GM11168 (cell line): ENCODE measurements around the gene PLEKHA8.
"Not testable (repeated sequence)": the region's sequence is repeated elsewhere in the genome, so short reads cannot be mapped to it uniquely, and the experiment has no call there.

ENCODE experiments used
- in situ Hi-C: fragments of 300-500 bp; cut with MboI; formaldehyde crosslinking; loops from one replicate; pipeline ENCODE4 v1.12.0; 2022; ENCODE audit warnings: low sequenced_read_pairs; ENCODE audit not compliant: unreplicated experiment

PLEKHA8 gene

GRCh38 chr7:30091491-30091912, 63.3 kb downstream of the PLEKHA8 start:
- in situ Hi-C loops: no loop called here

- in situ Hi-C loops: no loop called here
Measured at GRCh38 chr7:30091987-30092386, 63.8 kb downstream of the PLEKHA8 start.

- in situ Hi-C loops: no loop called here
Measured at GRCh38 chr7:30093420-30093952, 65.3 kb downstream of the PLEKHA8 start.

GRCh38 chr7:30098599-30098998, 70.4 kb downstream of the PLEKHA8 start:
- in situ Hi-C loops: not testable (repeated sequence)

- in situ Hi-C loops: no loop called here
Measured at GRCh38 chr7:30102281-30102680, 74.1 kb downstream of the PLEKHA8 start.

GRCh38 chr7:30104157-30104556, 75.9 kb downstream of the PLEKHA8 start:
- in situ Hi-C loops: no loop called here

GRCh38 chr7:30112103-30112713, 84.0 kb downstream of the PLEKHA8 start:
- in situ Hi-C loops: no loop called here

GRCh38 chr7:30113144-30113543, 84.9 kb downstream of the PLEKHA8 start:
- in situ Hi-C loops: no loop called here

GRCh38 chr7:30114536-30115238, 86.5 kb downstream of the PLEKHA8 start:
- in situ Hi-C loops: no loop called here

GRCh38 chr7:30115709-30116297, 87.6 kb downstream of the PLEKHA8 start:
- in situ Hi-C loops: no loop called here

- in situ Hi-C loops: no loop called here
Measured at GRCh38 chr7:30116771-30117170, 88.6 kb downstream of the PLEKHA8 start.

- in situ Hi-C loops: no loop called here
Measured at GRCh38 chr7:30117896-30118295, 89.7 kb downstream of the PLEKHA8 start.

GRCh38 chr7:30119890-30120577, 91.8 kb downstream of the PLEKHA8 start:
- in situ Hi-C loops: no loop called here

- in situ Hi-C loops: no loop called here
Measured at GRCh38 chr7:30133736-30134610, 105.8 kb downstream of the PLEKHA8 start.

- in situ Hi-C loops: no loop called here
Measured at GRCh38 chr7:30134611-30135300, 106.5 kb downstream of the PLEKHA8 start, which contains the start of gene MTURN. Gene MTURN (plus strand): TSS chr7:30134986. CDS start chr7:30135137, 151 bp downstream.

- in situ Hi-C loops: no loop called here
Measured at GRCh38 chr7:30135301-30136116, 107.3 kb downstream of the PLEKHA8 start.

- in situ Hi-C loops: no loop called here
Measured at GRCh38 chr7:30136117-30136731, 108.0 kb downstream of the PLEKHA8 start.
